ENCODE results near the gene MYL5.

MYL5 gene

GRCh38 chr4:632926-633325, 41.4 kb upstream of the MYL5 start:
- CTCF ChIA-PET: no interaction called here
- H3K4me1 ChIP-seq (ENCODE audit: control insufficient read depth, insufficient read depth, low read length): no peaks in the 10 kb centered on the region
- POLR2A ChIA-PET: no interaction called here
- H3K36me3 ChIP-seq (ENCODE audit: control insufficient read depth in 2 of 2, insufficient read depth in 1 of 2, low read length in 2 of 2): no peaks in the 10 kb centered on the region
- no peak overlapping the region for H3K4me3 ChIP-seq (ENCODE audit: low read depth, low read length)
- H3K27ac ChIP-seq (ENCODE audit: extremely low read depth, low read depth, low read length): no peak overlapping the region
- no peaks in the 10 kb centered on the region for H3K9me3 ChIP-seq (ENCODE audit: control insufficient read depth, insufficient read depth, low read depth, low read length)
- TF ChIP-seq PRDM10 (tag by site-specific recombination; IDR thresholded peaks at IDR 0.05): no peak
- no peak for TF ChIP-seq ZBTB26 (tag by site-specific recombination; optimal IDR thresholded peaks at IDR 0.05)
- no peak for TF ChIP-seq OSR2 (tag by site-specific recombination; IDR thresholded peaks at IDR 0.05)

GRCh38 chr4:633406-633805, 40.9 kb upstream of the MYL5 start:
- Histone ChIP-seq H3K27ac (ENCODE audit: extremely low read depth, low read depth, low read length) (no peak overlapping the region), H3K36me3 (ENCODE audit: control insufficient read depth in 2 of 2, insufficient read depth in 1 of 2, low read length in 2 of 2) (no peaks in the 10 kb centered on the region), H3K9me3 (ENCODE audit: control insufficient read depth, insufficient read depth, low read depth, low read length) (no peaks in the 10 kb centered on the region), H3K4me3 (ENCODE audit: low read depth, low read length) (no peak overlapping the region), H3K4me1 (ENCODE audit: control insufficient read depth, insufficient read depth, low read length) (no peaks in the 10 kb centered on the region)
- ChIA-PET POLR2A (no interaction called here), CTCF (no interaction called here)
- no peak for TF ChIP-seq ZNF140 (tag by site-specific recombination; IDR thresholded peaks at IDR 0.05)
- no peak for TF ChIP-seq YY1 (tag by site-specific recombination; IDR thresholded peaks at IDR 0.05)
- TF ChIP-seq KLF16 (tag by site-specific recombination; IDR thresholded peaks at IDR 0.05): no peak
- TF ChIP-seq ZNF133 (tag by site-specific recombination; IDR thresholded peaks at IDR 0.05): no peak
- no peak for TF ChIP-seq ZBTB11 (tag by site-specific recombination; conservative IDR thresholded peaks at IDR 0.05; ENCODE audit: low read depth)

- Histone ChIP-seq H3K27ac (ENCODE audit: extremely low read depth, low read depth, low read length) (no peak overlapping the region), H3K9me3 (ENCODE audit: control insufficient read depth, insufficient read depth, low read depth, low read length) (no peaks in the 10 kb centered on the region), H3K4me3 (ENCODE audit: low read depth, low read length) (no peak overlapping the region), H3K4me1 (ENCODE audit: control insufficient read depth, insufficient read depth, low read length) (no peaks in the 10 kb centered on the region), H3K36me3 (ENCODE audit: control insufficient read depth in 2 of 2, insufficient read depth in 1 of 2, low read length in 2 of 2) (no peaks in the 10 kb centered on the region)
- ChIA-PET CTCF (no interaction called here), POLR2A (no interaction called here)
- TF ChIP-seq GLIS1 (tag by site-specific recombination; IDR thresholded peaks at IDR 0.05) (peak; percentile 50), ZIC2 (tag by site-specific recombination; IDR thresholded peaks at IDR 0.05) (peak; percentile 50), CTCF (tag by site-specific recombination; IDR thresholded peaks at IDR 0.05) (no peak), GLIS2 (tag by site-specific recombination; IDR thresholded peaks at IDR 0.05) (peak; percentile 39; the same call in 1 of the 2 replicates)
Observed at GRCh38 chr4:633976-634598, 40.3 kb upstream of the MYL5 start.

Measured in HEK293 (cell line).